ENCODE data around the gene ANTKMT.
"Not testable (repeated sequence)": the region's sequence is repeated elsewhere in the genome, so short reads cannot be mapped to it uniquely, and the experiment has no call there.

The ANTKMT gene

GRCh38 chr16:728890-729744, 8.2 kb downstream of the ANTKMT start:
- no peak for DNase-seq

GRCh38 chr16:729768-730665, 9.1 kb downstream of the ANTKMT start:
- DNase-seq: no peak

- DNase-seq: no peak
Observed at GRCh38 chr16:730666-731509, 9.9 kb downstream of the ANTKMT start.

- DNase-seq: no peak
Observed at GRCh38 chr16:732332-732731, 11.4 kb downstream of the ANTKMT start.

- no peak for DNase-seq
Observed at GRCh38 chr16:732936-733335, 12.0 kb downstream of the ANTKMT start.

- no peak for DNase-seq
Observed at GRCh38 chr16:733382-734207, 12.6 kb downstream of the ANTKMT start.

GRCh38 chr16:734208-734980, 13.4 kb downstream of the ANTKMT start:
- DNase-seq: no peak

- DNase-seq: no peak
Observed at GRCh38 chr16:734981-735881, 14.3 kb downstream of the ANTKMT start.

GRCh38 chr16:735982-736453, 15.1 kb downstream of the ANTKMT start:
- DNase-seq: no peak

GRCh38 chr16:736936-737481, 16.1 kb downstream of the ANTKMT start:
- DNase-seq: no peak

GRCh38 chr16:739560-740458, 18.9 kb downstream of the ANTKMT start:
- no peak for DNase-seq

GRCh38 chr16:740459-740763, 19.5 kb downstream of the ANTKMT start:
- no peak for DNase-seq

GRCh38 chr16:740764-741505, 20.0 kb downstream of the ANTKMT start, which contains the start of gene CIAO3:
Gene CIAO3 (minus strand): TSS chr16:740997. CDS start chr16:740985, 12 bp downstream.
- DNase-seq: peak; percentile 62

- no peak for DNase-seq
Observed at GRCh38 chr16:741986-742629, 21.2 kb downstream of the ANTKMT start.

GRCh38 chr16:742894-743293, 21.9 kb downstream of the ANTKMT start:
- DNase-seq: not testable (repeated sequence)

GRCh38 chr16:743794-744500, 23.0 kb downstream of the ANTKMT start:
- DNase-seq: no peak

GRCh38 chr16:745739-746138, 24.8 kb downstream of the ANTKMT start:
- DNase-seq: no peak
